Measurements from ENCODE around the gene PLSCR5.

Gene PLSCR5

DNA sequence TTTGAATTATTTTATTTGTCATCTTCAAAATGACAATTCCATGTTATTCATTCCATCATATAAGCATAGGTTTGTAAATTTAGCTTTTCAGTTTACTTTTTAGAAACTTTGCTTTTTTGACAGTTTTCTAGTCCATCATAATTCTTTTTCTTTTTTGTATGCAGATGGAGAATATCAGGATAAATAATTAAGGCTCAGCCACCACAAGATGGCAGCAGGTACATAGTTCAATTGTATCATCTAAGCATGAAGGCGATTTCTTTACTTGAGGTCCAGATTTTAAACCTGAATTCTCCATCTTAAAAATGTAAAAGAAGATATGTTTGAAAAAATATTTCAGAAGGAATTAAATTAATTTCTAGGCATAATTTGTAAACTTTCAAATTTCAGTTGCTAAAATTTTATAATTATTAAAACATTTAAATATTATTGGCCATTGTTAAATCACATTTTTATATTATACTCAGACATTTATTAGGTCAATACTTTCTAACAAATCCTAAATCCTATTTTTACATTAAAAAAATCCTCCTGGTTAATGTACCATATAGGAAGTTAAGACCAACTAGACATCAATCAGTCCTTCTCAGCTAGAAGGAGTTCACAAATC lies 15.1 kb downstream of the PLSCR5 start:
- Histone ChIP-seq H3K27me3 (ENCODE audit: control insufficient read depth in 5 of 5, insufficient read depth in 4 of 5, low read length in 5 of 5) (no peaks in the 10 kb centered on the region), H3K4me3 (ENCODE audit: low read depth in 1 of 5, low read length in 5 of 5) (no peak overlapping the region), H3K4me1 (ENCODE audit: control insufficient read depth in 5 of 5, insufficient read depth in 5 of 5, low read length in 5 of 5) (peaks cover 0 to 3% (median 0%) of the 10 kb centered on the region in 5 donors), H3K9me3 (ENCODE audit: control insufficient read depth in 5 of 5, low read length in 5 of 5) (no peaks in the 10 kb centered on the region), H3K36me3 (ENCODE audit: control insufficient read depth in 5 of 5, insufficient read depth in 5 of 5, low read length in 5 of 5) (no peaks in the 10 kb centered on the region), H3K27ac (ENCODE audit: low read depth, low read length) (no peak overlapping the region), H3K9ac (ENCODE audit: low read length in 5 of 5) (no peak overlapping the region)

DNA sequence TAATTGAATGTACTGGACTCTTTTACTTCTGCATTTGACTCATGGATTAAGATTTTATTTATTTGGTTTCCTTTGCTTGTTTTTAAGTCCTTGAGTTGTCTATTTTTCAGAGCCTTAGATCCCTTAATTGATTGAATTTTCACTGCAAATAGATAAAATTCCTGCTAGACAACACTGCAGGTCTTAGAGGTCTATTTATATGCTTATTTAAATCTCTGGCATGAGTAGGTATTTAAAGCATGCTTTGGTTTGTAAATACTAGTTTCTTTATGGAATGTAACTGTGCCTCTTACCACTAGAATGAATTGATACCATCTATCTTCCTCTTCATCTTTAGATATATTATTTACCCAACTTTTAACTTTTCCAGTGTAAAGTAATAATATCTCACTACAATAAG lies 20.0 kb downstream of the PLSCR5 start:
- no peaks in the 10 kb centered on the region for H3K27me3 ChIP-seq (ENCODE audit: control insufficient read depth in 5 of 5, insufficient read depth in 4 of 5, low read length in 5 of 5)
- H3K9ac ChIP-seq (ENCODE audit: low read length in 5 of 5) = no peak overlapping the region
- H3K36me3 ChIP-seq (ENCODE audit: control insufficient read depth in 5 of 5, insufficient read depth in 5 of 5, low read length in 5 of 5) = no peaks in the 10 kb centered on the region
- no peak overlapping the region for H3K4me3 ChIP-seq (ENCODE audit: low read depth in 1 of 5, low read length in 5 of 5)
- peaks cover 0 to 3% (median 0%) of the 10 kb centered on the region in 5 donors for H3K4me1 ChIP-seq (ENCODE audit: control insufficient read depth in 5 of 5, insufficient read depth in 5 of 5, low read length in 5 of 5)
- peaks cover 0 to 6% (median 0%) of the 10 kb centered on the region in 5 donors for H3K9me3 ChIP-seq (ENCODE audit: control insufficient read depth in 5 of 5, low read length in 5 of 5)
- no peak overlapping the region for H3K27ac ChIP-seq (ENCODE audit: low read depth, low read length)

DNA sequence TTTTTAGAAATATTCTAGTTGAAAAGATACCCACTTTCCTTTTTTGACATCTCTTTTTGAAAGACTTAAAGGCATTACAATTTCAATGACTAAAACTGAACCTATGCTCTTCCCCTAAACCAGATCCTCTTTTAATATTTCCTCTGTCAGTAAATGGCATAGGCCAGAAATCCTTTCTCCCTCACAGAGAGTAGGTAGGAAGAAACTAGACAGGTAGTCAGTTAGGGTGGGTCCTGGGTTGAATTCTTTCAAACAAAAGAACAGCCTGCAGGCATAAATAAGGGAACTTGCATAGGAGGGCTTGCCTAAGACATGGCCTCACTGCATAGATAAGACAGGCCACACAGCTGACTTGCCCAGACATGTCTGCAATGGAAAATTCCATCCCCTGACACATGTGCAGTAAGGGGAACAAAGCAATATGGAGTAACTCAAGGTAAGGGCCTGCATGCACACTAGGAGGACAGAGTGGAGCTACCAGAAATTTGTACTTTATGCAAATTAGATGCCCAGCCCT lies 23.1 kb downstream of the PLSCR5 start:
- Histone ChIP-seq H3K9me3 (ENCODE audit: control insufficient read depth in 5 of 5, low read length in 5 of 5) (peaks cover 0 to 6% (median 0%) of the 10 kb centered on the region in 5 donors), H3K4me3 (ENCODE audit: low read depth in 1 of 5, low read length in 5 of 5) (no peak overlapping the region)

DNA sequence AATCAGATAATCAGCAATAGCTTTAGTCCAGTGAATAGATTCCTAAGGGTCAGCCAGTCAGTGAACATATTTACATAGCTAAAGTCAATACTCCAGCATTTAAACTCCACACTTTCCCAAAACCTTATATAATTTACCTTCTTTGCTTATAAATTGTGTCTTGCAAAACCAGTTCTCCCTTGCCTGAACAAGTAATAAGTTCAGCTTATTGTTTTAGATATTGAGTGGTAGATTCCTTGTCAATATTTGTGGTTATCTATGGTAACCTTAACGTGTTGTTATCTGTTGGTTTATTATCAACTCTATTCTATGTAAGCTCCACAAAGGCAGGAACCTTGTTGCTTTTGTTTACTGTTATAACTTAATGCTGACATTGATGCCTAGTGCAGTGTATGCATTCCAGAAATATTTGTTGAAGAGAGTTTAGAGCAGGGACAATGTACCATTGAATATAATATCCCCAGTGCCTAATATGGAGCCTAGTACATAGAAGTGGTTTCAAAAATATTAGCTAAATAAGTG lies 24.0 kb downstream of the PLSCR5 start:
- no peak overlapping the region for H3K9ac ChIP-seq (ENCODE audit: low read length in 5 of 5)
- H3K9me3 ChIP-seq (ENCODE audit: control insufficient read depth in 5 of 5, low read length in 5 of 5) = peaks cover 0 to 6% (median 0%) of the 10 kb centered on the region in 5 donors
- no peaks in the 10 kb centered on the region for H3K4me1 ChIP-seq (ENCODE audit: control insufficient read depth in 5 of 5, insufficient read depth in 5 of 5, low read length in 5 of 5)
- no peaks in the 10 kb centered on the region for H3K27me3 ChIP-seq (ENCODE audit: control insufficient read depth in 5 of 5, insufficient read depth in 4 of 5, low read length in 5 of 5)
- H3K36me3 ChIP-seq (ENCODE audit: control insufficient read depth in 5 of 5, insufficient read depth in 5 of 5, low read length in 5 of 5) = no peaks in the 10 kb centered on the region
- no peak overlapping the region for H3K4me3 ChIP-seq (ENCODE audit: low read depth in 1 of 5, low read length in 5 of 5)
- no peak overlapping the region for H3K27ac ChIP-seq (ENCODE audit: low read depth, low read length)

More for the DNA sequence above, 23.1 kb downstream of the PLSCR5 start:
- no peaks in the 10 kb centered on the region for H3K36me3 ChIP-seq (ENCODE audit: control insufficient read depth in 5 of 5, insufficient read depth in 5 of 5, low read length in 5 of 5)
- no peak overlapping the region for H3K27ac ChIP-seq (ENCODE audit: low read depth, low read length)
- H3K4me1 ChIP-seq (ENCODE audit: control insufficient read depth in 5 of 5, insufficient read depth in 5 of 5, low read length in 5 of 5) = no peaks in the 10 kb centered on the region
- H3K9ac ChIP-seq (ENCODE audit: low read length in 5 of 5) = no peak overlapping the region
- no peaks in the 10 kb centered on the region for H3K27me3 ChIP-seq (ENCODE audit: control insufficient read depth in 5 of 5, insufficient read depth in 4 of 5, low read length in 5 of 5)

DNA sequence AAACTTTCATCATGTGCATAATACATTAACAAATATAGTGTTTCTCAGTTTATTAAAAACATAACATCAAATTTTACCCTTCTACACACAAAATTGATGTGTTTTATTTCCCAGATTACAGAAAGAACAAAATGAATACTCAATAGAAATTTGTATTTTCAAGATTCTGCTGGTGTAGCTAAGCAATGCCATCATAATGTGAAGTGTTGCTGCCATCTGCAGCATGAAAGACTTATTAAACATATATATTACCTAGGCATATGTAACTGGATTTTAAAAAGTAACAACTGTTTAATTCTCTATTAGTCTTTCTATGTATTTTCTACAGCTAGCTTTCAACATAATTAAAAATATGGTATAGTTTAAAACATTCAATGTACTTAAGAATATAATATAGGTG lies 27.5 kb downstream of the PLSCR5 start:
- no peaks in the 10 kb centered on the region for H3K4me1 ChIP-seq (ENCODE audit: control insufficient read depth in 5 of 5, insufficient read depth in 5 of 5, low read length in 5 of 5)
- H3K36me3 ChIP-seq (ENCODE audit: control insufficient read depth in 5 of 5, insufficient read depth in 5 of 5, low read length in 5 of 5) = no peaks in the 10 kb centered on the region
- H3K27ac ChIP-seq (ENCODE audit: low read depth, low read length) = no peak overlapping the region
- H3K27me3 ChIP-seq (ENCODE audit: control insufficient read depth in 5 of 5, insufficient read depth in 4 of 5, low read length in 5 of 5) = no peaks in the 10 kb centered on the region
- H3K9ac ChIP-seq (ENCODE audit: low read length in 5 of 5) = no peak overlapping the region
- peaks cover 0 to 2% (median 0%) of the 10 kb centered on the region in 5 donors for H3K9me3 ChIP-seq (ENCODE audit: control insufficient read depth in 5 of 5, low read length in 5 of 5)
- no peak overlapping the region for H3K4me3 ChIP-seq (ENCODE audit: low read depth in 1 of 5, low read length in 5 of 5)

DNA sequence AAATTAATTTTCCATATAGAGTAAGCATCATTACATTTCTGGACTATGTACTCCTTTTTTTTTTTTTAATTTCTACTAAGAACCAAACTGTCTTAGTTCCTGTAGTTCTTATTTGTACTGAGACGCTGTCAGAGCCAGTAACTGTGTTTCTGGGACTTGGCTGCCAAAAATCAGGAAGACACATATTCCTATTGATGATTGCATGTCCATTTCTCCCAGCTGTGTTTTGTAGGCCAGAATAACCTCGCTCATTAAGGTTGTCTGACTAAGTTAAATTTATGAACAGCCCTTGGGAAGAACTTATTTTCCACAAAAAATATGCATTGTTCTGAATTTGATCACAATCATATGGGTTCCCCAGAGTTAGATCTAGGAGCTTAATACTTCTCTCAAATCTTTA lies 29.5 kb downstream of the PLSCR5 start:
- H3K27ac ChIP-seq (ENCODE audit: low read depth, low read length) = no peak overlapping the region
- no peaks in the 10 kb centered on the region for H3K27me3 ChIP-seq (ENCODE audit: control insufficient read depth in 5 of 5, insufficient read depth in 4 of 5, low read length in 5 of 5)
- H3K4me3 ChIP-seq (ENCODE audit: low read depth in 1 of 5, low read length in 5 of 5) = no peak overlapping the region
- H3K9ac ChIP-seq (ENCODE audit: low read length in 5 of 5) = no peak overlapping the region
- H3K4me1 ChIP-seq (ENCODE audit: control insufficient read depth in 5 of 5, insufficient read depth in 5 of 5, low read length in 5 of 5) = no peaks in the 10 kb centered on the region
- no peaks in the 10 kb centered on the region for H3K9me3 ChIP-seq (ENCODE audit: control insufficient read depth in 5 of 5, low read length in 5 of 5)
- no peaks in the 10 kb centered on the region for H3K36me3 ChIP-seq (ENCODE audit: control insufficient read depth in 5 of 5, insufficient read depth in 5 of 5, low read length in 5 of 5)

DNA sequence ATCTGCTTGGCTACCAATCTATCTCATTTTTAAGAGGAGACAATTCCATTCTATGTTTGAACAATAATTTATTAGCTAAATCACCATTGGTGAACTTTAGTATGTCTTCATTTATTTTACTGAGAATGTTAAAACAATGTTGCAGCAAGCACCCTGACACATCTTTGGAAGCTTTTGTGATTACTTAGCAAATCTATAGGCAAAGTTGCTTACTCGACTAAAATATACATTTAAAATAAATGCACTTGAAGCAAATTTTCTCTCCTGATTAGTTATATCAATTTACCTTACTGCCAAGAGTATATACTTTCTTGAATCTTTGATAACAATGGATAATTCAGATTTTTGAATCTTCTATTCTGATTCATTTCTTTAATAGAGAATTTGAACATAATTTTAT lies 31.0 kb downstream of the PLSCR5 start:
- H3K9ac ChIP-seq (ENCODE audit: low read length in 5 of 5) = no peak overlapping the region
- no peak overlapping the region for H3K4me3 ChIP-seq (ENCODE audit: low read depth in 1 of 5, low read length in 5 of 5)
- no peaks in the 10 kb centered on the region for H3K27me3 ChIP-seq (ENCODE audit: control insufficient read depth in 5 of 5, insufficient read depth in 4 of 5, low read length in 5 of 5)
- H3K36me3 ChIP-seq (ENCODE audit: control insufficient read depth in 5 of 5, insufficient read depth in 5 of 5, low read length in 5 of 5) = no peaks in the 10 kb centered on the region
- H3K27ac ChIP-seq (ENCODE audit: low read depth, low read length) = no peak overlapping the region
- H3K9me3 ChIP-seq (ENCODE audit: control insufficient read depth in 5 of 5, low read length in 5 of 5) = no peaks in the 10 kb centered on the region
- H3K4me1 ChIP-seq (ENCODE audit: control insufficient read depth in 5 of 5, insufficient read depth in 5 of 5, low read length in 5 of 5) = no peaks in the 10 kb centered on the region

DNA sequence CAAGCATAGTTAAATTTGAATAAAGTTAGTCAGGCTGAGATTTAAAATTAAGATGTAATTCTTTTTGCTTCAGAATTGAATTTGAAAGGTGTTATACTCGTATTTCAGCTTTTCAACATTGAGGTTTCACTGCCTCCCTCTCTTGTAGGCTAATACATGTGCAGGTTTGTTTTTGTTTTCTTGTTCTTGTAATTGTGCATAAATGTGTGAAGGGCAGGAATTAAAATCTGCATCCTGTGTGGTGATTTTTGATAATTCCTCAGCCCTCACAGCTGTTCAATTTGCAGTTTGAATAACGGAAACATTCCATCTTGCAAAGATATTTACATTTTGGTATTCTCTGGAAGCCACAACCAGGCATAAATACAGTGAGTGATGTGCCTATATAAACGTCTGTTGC lies 35.8 kb downstream of the PLSCR5 start:
- Histone ChIP-seq H3K27ac (ENCODE audit: low read depth, low read length) (no peak overlapping the region), H3K27me3 (ENCODE audit: control insufficient read depth in 5 of 5, insufficient read depth in 4 of 5, low read length in 5 of 5) (no peaks in the 10 kb centered on the region), H3K36me3 (ENCODE audit: control insufficient read depth in 5 of 5, insufficient read depth in 5 of 5, low read length in 5 of 5) (no peaks in the 10 kb centered on the region), H3K9me3 (ENCODE audit: control insufficient read depth in 5 of 5, low read length in 5 of 5) (no peaks in the 10 kb centered on the region), H3K9ac (ENCODE audit: low read length in 5 of 5) (no peak overlapping the region), H3K4me1 (ENCODE audit: control insufficient read depth in 5 of 5, insufficient read depth in 5 of 5, low read length in 5 of 5) (no peaks in the 10 kb centered on the region), H3K4me3 (ENCODE audit: low read depth in 1 of 5, low read length in 5 of 5) (no peak overlapping the region)

DNA sequence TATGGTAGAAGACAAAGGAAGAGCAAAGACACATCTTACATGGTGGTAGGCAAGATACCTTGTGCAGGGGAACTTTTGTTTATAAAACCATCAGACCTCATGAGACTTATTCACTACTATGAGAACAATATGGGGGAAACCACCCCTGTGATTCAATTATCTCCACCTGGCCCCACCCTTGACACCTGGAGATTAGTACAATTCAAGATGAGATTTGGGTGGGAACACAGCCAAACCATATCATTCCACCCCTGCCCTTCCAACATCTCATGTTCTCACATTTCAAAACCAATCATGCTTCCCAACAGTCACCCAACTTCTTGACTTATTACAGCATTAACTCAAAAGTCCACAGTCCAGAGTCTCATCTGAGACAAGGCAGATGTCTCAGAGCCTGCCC lies 39.0 kb downstream of the PLSCR5 start:
- no peak overlapping the region for H3K4me3 ChIP-seq (ENCODE audit: low read depth in 1 of 5, low read length in 5 of 5)
- H3K9me3 ChIP-seq (ENCODE audit: control insufficient read depth in 5 of 5, low read length in 5 of 5) = no peaks in the 10 kb centered on the region
- no peaks in the 10 kb centered on the region for H3K27me3 ChIP-seq (ENCODE audit: control insufficient read depth in 5 of 5, insufficient read depth in 4 of 5, low read length in 5 of 5)
- no peak overlapping the region for H3K27ac ChIP-seq (ENCODE audit: low read depth, low read length)
- H3K4me1 ChIP-seq (ENCODE audit: control insufficient read depth in 5 of 5, insufficient read depth in 5 of 5, low read length in 5 of 5) = no peaks in the 10 kb centered on the region
- no peaks in the 10 kb centered on the region for H3K36me3 ChIP-seq (ENCODE audit: control insufficient read depth in 5 of 5, insufficient read depth in 5 of 5, low read length in 5 of 5)
- no peak overlapping the region for H3K9ac ChIP-seq (ENCODE audit: low read length in 5 of 5)

DNA sequence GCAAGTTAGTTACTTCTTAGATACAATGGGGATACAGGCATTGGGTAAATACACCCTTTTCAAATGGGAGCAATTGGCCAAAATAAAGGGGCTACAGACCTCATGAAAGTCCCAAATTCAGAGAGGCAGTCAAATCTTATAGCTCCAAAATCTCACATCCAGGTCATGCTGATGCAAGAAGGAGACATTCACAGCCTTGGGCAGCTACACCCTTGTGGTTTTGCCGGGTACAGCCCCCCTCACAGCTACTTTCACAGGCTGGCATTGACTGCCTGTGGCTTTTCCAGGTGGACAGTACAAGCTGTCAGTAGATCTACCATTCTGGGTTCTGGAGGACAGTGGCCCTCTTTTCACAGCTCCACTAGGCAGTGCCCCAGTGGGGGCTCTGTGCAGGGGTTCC lies 43.3 kb downstream of the PLSCR5 start:
- H3K27me3 ChIP-seq (ENCODE audit: control insufficient read depth in 5 of 5, insufficient read depth in 4 of 5, low read length in 5 of 5) = no peaks in the 10 kb centered on the region
- no peak overlapping the region for H3K4me3 ChIP-seq (ENCODE audit: low read depth in 1 of 5, low read length in 5 of 5)
- H3K4me1 ChIP-seq (ENCODE audit: control insufficient read depth in 5 of 5, insufficient read depth in 5 of 5, low read length in 5 of 5) = no peaks in the 10 kb centered on the region
- no peak overlapping the region for H3K9ac ChIP-seq (ENCODE audit: low read length in 5 of 5)
- no peaks in the 10 kb centered on the region for H3K36me3 ChIP-seq (ENCODE audit: control insufficient read depth in 5 of 5, insufficient read depth in 5 of 5, low read length in 5 of 5)
- H3K9me3 ChIP-seq (ENCODE audit: control insufficient read depth in 5 of 5, low read length in 5 of 5) = no peaks in the 10 kb centered on the region
- H3K27ac ChIP-seq (ENCODE audit: low read depth, low read length) = no peak overlapping the region

All from subcutaneous abdominal adipose tissue (tissue), 5 donors.